ENCODE measurements around the gene RPTOR.

RPTOR gene

DNA sequence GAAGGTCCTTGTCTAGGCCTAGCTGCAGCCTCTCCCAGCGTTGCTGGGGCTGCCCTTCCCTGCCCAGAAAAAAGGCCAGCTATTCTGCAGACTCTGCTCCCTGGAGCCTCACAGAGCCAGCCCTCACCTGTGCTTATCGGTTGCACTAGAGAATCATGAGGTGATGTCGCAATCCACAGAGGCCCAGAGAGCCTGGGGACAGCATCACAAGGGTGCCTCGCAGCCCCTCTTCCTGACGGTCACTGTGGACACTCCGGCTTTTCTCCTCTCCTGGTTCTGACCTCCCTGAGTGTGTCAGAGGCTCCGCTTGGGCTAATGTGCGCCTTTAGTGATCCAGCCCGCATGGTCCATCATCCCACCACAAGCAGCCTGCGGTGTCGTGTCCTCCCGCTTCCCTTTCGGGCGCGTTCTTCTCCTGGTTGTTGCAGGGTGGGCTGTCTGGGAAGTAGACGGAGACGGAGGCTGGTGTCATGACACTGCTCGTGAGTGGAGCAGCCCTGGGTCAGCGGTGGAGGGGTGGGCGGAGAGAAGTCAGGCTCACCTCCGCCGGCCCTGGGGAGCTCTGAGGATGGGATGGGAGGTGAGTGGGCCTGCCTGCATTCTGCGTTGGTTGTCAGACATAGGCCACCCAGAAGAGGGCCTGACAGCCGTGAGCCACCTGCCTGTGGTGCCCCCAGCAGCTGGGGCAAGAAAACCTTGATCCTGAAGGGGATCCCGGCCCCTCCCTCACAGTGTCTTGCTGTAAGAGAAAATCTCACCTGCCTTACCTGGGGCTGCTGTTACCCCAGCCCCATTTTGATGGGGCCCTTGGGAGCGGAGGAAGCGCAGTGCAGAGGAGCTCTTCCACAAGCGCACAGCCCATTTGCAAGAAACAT lies 281.1 kb downstream of the RPTOR start:
- DNase-seq: no peak

DNA sequence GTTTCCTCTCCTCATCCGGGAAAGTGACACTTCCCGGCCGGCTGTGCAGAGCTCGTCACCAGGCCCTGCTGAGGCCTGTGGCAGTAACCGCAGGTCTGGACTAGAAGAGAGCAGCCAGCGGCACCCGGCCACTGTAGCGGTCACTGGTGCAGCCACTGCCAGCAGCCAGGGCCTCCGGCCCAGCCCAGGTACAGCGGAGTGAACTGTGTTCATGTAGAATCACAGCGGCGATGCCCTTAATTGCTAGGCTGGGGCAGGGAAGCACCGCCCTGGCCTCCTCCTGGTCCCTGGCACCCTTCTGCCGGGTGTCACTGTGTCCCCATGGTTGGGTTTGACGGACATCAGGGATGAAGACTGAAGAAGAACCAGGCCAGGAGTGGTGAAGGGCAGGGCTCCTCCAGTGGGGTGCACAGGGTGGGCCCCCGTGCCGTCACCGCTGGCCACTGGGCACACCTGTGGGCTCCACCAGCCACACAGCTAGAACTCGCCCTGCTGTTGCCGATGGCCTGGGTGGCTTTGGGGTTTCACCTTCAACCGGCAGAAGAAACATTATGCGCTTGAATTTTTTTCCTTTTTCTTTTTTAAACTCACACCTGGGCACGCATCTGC lies 281.8 kb downstream of the RPTOR start:
- DNase-seq: no peak

DNA sequence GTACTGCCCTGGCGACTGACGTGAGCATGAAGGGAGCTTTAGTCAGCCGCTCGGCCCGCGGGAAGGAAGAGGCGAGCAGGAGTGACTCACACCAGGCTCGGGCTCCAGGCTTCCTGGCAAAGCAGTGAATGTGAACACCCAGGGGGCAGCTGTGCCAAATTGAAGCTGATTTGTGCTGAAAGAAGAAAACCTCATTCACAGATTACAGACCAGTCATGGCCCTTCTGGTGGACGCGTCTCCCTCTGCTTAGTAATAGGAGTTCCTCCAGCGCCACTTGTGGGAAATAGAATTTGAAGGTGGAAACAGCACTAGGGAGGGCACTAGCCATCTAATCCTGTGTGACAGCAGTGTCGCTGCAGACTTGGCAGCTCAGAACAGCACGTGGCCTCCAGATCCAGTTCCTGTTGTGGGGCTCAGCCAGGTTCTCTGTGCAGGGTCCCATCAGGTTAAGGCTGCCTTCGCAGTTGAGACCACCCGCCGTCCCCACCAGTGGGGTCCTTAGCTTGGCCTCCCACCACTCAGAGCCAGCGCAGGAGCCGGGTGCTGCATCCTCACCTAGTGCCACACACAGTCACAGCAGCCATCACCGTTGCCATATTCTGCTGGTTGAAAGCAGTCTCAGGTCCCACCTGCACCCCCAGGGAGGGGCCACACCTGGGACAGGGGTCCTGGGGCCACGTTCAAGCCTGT lies 282.5 kb downstream of the RPTOR start:
- DNase-seq: peak; percentile 20 to 94

DNA sequence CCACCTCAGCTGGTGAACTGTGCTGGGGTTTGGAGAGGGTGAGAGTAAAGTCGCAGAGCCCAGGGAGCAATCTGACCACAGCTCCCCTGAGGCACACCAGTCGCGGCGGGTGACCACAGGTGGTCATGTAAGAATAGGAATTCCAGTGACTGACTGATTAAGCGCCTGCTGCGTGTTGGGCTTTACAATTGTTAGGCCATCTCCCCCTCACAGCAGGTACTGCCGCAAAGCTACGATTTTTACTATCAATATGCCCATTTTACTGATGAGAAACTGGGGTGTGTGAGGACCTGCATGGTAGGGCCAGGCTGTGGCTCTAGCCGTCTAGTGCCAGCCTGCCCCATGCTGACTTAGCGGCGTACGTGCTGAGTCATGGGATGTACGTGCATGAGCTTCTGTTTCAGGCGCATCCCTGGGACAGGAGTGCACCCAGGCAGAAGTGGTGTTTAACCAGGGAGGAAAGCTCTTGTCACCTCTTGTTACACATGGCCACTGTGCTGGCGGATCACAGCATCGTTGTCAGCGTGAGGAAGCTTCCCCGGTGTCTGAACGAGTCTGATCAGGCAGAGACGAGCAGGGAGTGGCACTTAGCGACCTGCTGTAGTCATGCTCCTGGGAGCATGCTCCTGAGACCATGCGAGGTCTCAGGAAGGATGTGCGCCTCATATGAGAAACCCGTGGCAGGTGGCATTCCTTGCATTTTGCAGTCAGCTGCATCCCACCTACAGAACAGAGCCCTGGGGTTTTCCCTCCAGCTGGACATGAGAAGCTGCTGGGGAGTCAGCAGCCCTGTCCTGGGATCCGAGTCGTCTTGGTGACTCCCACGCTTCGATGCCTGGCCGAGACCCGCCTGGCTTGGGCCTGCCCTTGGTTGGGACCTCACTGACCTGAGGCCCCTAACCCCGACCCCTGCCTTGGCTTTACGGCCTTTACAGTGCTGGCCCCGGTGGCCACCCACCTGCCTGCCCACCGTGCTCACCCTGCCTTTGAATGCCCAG lies 283.3 kb downstream of the RPTOR start:
- DNase-seq: no peak

DNA sequence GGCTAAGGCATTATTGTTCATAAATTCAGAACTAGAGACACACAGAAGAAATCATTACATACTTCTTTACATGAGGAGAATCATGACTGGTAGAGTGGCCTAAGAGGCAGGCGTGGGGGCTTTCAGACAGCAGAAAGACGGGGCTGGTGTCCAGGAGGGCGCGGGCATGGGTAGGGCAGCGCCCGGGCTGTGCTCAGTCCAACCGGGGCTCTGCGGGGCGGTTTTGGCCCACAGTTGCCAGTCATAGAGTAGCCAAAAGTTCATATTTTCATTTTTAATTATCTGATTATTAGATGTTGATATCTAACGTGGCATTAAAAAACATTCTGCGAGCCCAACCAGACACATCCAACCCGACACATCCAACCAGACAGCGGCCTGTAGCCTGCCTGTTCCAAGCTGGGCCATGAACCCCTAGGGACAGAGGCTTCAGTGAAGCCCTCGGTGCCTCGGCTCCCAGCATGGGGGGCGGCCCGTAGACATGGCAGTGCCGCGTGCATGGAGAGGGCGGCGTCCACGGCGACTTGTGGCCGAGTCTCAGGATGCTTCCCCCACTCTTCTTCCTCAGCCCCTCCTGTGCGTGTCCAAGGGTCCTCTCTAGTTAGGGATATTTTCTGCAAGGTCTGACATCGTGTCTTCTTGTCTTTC lies 284.7 kb downstream of the RPTOR start:
- no peak for DNase-seq

DNA sequence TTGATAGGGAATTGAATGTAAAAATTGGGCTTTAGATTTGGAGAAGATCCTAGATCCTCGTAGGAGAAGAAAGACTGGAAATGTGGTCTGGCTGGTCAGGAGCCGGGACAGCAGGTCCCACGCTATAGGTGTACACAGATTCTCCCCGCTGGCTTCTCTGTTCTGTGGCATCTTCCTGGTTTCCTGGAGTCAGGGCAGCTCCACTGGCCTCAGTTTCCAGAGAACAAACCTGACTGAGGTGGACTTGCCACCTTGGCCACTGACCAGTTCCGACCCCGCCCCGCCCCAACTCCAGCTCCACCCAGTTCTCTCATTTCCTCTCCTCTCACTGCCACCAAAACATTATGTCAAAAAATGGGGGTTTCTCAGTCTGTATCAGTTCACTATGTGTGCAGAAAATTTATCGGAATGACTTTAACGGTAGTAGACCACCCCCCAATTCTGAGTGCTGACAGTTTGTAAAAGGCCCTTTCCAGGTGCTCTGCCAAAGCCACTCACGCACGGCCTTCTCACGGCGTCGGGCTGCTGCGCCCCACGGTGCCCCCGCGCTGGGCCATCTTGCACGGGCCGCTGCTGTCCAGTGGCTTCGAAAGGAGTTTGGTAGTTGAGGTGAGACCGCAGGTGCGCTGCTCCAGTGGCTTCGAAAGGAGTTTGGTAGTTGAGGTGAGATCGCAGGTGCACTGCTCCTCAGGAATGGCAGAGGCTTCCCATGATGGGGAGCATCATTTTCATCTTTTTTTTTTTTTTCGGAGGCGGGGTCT lies 285.6 kb downstream of the RPTOR start:
- no peak for DNase-seq

DNA sequence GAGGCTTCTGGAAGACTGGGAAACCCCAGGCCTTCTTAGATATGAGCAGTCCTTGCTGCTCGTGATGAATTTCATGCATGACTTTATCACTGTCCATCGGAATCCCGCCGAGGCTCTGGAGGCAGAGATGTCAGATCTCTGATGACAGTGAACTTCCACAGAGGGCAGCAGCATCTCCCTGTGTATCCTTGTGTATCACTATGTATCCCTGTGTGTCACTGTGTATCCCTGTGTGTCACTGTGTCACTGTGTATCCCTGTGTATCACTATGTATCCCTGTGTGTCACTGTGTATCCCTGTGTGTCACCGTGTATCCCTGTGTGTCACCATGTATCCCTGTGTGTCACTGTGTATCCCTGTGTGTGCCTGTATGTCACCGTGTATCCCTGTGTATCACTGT lies 286.9 kb downstream of the RPTOR start:
- no peak for DNase-seq

DNA sequence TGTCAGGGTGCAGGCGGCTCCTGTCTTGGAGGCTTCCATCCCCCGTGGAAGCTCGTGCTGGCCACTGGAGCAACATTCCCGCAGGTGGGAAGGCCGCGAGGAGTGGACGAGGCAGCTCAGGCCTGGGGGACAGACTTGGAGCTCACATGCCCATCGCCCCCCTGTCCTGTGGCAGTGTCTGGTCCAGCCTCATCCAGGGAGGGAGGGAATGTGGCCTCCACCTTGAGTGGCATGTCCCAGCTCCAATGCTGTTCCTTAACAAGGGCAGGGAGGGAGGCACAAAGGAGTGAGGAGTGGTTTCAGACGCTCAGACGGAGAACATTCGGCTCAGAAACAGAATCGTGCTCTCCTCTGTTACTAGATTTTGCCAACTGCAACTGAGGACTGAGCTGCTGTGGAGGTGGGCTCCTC lies 287.6 kb downstream of the RPTOR start:
- no peak for DNase-seq

DNA sequence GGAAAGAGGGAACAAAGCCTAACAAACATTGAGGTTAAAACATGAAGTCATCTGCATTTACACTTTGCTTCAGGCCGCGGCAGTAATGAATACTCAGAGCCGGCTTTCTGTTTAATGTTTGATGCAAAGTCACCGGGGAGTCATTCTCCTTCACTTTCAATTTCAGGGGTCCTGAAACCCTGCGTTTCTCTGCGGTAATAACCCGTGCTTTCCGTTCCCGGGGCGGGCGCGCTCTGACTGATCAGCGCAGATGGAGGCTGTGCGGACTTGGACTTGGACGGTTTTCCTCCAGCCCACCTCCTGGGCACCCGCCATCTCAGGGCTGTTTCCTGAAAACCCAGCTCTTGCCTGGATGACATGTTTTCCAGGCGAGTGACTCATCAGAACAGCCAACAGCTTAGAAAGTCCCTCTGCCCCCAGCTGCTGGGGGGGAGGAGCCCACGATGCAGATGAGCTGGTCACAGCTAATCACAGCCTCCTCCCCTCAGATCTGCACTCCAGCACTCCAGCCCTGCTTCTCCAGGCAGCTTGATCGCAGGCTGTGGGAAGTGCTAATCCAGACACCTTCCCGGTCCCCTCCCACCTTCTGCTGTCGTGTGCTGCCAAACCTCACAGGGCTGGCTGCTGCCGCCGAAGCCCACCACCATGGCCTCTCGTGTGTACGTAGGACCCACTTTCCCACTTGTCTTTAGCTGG lies 288.4 kb downstream of the RPTOR start:
- DNase-seq: peak; percentile 72 to 98

DNA sequence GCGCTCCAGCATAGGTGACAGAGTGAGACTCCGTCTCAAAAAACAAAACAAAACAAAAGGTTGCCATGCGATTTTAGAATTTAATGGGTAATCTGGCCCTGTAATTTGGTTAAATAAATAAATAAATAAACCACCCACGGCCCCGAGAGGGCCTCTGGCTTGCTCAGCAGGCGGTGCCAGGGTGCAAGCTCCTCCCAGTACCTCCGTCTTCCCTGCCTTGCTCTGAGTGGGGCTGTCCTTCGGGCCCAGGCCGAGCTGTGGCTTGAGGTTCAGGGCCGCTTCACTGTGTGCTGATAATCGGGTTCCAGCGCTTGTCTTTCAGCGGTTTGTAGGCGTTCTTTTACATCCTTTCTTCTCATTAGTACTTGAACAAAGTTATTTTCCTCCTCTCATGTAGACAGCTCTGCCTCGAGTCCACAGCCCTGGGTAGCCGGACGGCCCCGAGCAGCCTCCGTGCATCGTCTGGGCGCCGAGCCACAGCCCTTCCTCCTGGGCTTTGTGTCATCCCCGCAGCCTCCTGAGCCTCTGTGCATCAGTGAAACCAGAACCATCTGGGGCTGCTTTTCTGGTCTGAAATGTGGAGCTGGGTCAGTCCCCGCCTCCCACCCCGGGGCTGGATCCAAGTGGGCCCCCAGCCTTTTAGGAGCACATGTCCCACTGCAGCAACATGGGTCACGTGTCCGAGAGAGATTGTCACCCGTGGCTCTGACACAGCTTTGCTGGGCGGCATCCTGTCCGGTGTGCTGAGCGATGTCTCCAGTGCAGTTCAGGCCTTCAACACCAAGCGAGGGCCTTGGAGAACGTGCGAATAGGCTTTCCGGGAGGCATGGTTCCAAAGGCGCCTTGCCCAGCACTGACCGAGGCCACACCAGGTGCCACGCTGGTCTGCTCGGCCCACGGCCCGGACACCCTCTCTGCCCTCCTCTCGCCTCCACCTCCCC lies 289.6 kb downstream of the RPTOR start:
- DNase-seq: no peak

DNA sequence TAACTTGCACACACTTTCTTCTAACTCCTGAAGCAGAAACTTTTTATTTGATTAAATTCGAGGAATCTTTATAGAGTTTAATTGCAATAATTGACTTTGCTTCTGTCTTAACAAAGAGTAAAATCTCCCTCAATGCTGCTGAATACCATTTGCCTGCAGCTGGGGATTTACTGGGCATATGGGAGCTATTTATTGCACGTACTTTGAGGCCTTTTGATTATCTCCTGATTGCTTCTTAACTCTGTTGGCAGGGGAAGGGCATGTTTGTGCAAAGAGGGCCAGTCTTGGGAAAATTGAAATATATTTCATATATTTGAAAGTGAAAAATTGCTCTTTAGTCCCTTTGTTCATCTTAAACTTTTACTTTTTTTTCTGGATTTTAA lies 290.2 kb downstream of the RPTOR start:
- DNase-seq: no peak

DNA sequence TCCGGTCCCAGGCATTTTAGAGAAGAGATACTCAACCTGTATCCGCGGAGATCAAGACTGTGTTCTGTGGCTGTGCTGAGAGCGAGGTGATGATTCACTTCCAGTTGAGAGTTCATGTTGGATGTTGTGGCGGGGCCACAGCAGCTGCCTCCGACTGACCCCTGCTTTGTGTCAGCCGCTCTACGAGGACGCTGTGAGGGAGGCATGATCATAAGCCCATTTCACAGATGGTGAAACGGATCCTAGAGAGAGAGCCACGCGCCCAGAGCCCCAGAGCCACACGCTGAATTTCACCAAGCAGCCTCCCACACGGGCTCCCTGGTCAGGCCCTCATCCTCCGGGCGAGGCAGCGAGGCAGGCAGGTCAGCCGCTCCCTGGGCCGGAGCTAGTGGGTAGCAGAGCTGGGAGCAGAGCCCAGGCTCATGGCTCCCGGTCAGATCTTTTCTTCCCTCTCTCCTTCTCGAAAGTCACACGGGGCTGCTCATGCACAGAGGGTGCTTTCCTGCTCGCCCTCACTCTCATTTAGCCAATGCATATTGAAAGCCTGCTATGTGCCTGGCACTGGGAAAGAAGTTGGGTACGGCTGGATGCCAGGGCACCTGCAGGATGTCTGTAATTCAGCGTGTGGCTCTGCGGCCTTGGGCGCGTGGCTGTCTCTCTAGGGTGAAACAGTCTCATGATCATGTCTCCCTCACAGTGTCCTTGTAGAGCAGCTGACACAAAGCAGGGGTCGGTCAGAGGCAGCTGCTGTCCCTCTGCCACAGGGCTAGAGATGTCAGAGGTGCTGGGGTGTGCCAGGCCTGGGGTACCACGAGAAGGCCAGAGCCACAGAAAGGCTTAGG lies 291.4 kb downstream of the RPTOR start:
- DNase-seq: no peak

DNA sequence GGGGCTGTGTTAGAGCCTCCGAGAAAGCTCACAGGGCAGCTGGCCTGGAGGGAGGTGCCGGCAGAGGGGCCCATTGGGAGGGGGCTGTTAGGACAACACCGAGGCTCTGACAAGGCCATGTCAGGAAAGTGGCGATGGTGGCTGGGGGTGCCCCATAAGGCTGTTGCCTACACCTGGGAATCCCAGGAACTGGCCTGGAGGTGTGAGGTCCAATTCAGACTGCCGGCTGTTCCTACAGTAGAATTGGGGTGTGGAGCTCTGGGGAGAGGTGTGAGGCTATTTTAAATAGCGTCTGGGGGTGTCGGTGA lies 292.0 kb downstream of the RPTOR start:
- no peak for DNase-seq

DNA sequence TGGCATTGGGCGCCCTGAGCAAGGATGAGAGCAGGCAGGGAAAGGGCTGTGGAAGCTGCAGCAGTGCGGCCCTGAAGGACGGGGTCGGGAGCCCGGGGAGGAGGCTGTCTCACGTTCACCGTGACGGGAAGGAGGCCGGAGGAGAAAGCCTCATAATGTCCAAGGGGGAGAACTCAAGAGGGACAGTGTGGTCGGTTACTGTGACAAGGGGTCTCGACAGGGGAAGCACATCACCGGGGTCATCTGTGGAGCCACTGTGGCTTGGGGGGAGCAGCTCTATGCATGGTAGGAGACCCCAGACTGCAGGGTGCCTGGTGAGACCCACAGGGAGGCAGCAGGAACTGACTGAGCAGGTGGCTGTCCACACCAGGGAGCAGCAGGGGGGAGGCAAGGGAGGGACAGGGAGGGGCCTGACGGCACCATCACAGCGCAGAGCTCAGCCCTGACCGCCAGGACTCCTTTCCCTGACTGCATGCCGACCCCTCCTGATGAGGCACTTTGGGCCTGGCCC lies 292.4 kb downstream of the RPTOR start:
- DNase-seq: no peak

DNA sequence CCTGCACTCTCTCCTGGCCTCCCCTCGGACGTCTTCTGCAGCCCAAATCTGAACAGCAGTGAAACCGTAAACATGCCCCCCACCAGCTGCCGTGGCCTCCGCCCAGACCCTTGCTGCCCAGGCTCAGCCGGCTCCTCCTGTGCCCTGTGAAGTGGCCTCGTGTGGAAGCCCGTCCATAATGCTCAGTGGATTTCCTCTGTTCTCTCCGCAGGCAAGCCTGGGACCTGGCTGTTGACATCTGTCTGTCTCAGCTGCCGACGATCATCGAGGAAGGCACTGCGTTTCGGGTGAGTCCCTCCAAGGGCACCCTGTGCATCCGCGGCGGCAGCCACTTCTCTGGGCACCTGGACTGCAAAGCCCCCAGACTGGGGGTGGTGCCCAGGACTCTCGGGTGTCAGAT lies 293.1 kb downstream of the RPTOR start:
- no peak for DNase-seq

DNA sequence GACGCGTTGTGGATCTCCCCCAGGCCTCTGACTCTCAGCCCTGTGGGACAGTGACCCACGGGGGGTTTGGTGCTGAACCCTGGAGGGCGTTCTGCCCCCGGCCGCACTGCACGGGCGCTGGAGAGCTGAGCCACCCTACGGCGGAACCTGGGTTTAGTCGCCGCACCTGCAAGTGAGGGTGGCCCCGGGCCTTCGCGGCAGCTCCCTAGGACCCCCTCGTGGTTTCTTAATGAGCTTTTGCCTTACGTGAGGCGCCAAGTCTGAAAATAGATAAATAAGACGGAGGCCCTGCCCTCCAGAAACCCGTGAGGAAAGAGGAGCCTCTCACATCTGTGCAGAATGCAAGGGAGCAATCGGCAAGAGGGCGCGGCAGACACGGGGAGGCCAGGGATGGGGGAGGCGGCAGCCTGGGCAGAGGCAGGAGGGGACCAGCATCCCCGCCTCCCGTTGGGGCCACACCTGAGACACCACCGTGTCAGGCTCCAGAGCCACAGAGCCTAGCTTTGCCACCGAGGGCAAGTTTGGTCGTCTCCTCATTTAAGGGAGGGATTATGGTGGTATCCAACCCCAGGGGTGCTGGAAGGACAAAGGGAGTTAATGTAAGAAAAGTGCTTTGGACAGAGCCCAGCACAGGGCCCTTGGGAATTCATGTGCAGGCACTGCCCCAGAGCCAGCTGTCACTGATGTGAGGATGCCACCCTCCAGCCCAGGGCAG lies 293.8 kb downstream of the RPTOR start:
- DNase-seq: no peak

DNA sequence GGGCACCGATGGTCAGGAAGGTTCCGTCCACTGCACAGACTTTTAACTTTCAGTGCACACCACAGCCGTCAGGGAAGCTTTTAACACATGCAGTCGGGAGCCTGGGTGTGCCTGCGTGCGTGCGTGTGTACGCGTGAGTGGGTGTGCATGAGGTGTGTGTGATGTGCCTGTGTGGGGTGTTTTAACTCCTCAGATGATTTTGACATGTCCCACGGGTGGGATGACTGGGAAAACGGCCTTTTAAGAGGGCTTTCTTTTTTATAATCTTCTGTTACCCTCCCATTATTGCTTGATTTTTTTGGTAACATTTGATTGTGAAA lies 294.3 kb downstream of the RPTOR start:
- DNase-seq: no peak

DNA sequence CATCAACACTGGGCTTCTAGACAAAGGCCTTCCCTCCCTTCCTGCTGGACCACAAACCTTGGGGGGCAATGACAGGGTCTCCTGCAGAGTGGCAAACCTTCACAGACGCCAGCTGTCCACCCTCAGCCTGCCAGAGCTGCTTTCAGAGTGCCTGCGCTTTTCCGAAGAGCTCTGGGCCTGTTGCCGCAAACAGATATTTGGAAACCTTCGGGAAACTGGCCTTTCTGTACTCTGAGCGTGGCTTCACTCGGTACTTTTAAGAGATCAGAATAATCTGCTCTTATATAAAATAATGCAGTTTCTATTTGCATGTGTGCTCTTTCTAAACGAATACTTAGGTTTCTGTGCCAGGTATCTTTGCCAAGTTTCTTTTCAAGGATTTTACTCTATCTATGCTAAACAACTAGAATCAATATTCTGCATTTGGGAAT lies 294.9 kb downstream of the RPTOR start:
- no peak for DNase-seq
